GM20000 (cell line): ENCODE measurements around the gene MRPL36.

Experiments
- DNase-seq: peaks from one replicate; pipeline ENCODE4 v3.0.0; 2012; ENCODE audit warnings: low spot score
- TF ChIP-seq, protein P1 (sequence below): IDR thresholded peaks from 2 replicates; pipeline ENCODE4 v1.5.1; 2012; ENCODE audit warnings: mild to moderate bottlenecking, control low read depth; ENCODE audit errors: extremely low read depth, missing control alignments

MRPL36 gene

DNA sequence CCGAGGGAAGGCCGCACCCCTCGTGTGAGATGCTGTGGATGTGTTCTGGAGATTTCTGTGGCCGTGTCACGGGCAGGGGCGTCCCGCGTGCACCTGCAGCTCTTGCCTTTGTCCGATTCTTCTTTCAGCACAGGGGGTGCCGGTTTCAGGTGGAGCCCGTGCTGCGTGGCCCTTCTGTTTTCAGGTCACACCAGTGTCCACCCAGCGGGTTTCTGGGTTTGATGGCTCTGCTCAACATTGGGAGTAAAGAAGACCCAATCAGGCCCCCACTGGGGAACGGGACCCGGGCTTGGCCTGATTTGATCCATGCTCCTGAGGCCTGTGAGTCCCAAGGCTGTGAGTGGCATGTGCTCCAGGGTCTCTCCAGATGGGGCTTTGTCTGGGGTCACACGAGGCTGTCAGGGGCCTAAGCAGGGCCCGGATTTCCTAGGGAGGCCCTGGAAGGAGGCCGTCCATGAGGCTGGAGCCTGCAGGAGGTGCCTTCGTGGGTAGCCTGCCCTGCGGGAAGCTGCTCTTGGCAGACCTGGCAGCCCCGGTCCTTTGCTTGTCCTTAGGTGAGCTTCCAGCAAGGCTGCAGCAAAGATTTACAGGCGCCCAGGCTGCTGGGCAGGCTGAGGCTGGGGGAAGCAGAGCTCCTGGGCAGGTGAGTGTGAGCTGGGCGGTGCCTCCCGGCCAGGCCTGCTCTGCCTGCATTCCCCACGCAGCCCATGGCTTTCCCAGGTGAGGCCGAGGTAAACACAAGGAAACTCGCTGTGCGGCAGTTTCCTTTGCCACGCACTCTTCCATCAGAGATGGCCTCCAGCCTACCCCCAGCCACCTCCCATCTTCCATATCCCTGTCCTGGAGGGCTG is 12.8 kb downstream of the MRPL36 start:
- TF ChIP-seq, protein P1, sequence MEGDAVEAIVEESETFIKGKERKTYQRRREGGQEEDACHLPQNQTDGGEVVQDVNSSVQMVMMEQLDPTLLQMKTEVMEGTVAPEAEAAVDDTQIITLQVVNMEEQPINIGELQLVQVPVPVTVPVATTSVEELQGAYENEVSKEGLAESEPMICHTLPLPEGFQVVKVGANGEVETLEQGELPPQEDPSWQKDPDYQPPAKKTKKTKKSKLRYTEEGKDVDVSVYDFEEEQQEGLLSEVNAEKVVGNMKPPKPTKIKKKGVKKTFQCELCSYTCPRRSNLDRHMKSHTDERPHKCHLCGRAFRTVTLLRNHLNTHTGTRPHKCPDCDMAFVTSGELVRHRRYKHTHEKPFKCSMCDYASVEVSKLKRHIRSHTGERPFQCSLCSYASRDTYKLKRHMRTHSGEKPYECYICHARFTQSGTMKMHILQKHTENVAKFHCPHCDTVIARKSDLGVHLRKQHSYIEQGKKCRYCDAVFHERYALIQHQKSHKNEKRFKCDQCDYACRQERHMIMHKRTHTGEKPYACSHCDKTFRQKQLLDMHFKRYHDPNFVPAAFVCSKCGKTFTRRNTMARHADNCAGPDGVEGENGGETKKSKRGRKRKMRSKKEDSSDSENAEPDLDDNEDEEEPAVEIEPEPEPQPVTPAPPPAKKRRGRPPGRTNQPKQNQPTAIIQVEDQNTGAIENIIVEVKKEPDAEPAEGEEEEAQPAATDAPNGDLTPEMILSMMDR, result no peak
- no peak for DNase-seq

DNA sequence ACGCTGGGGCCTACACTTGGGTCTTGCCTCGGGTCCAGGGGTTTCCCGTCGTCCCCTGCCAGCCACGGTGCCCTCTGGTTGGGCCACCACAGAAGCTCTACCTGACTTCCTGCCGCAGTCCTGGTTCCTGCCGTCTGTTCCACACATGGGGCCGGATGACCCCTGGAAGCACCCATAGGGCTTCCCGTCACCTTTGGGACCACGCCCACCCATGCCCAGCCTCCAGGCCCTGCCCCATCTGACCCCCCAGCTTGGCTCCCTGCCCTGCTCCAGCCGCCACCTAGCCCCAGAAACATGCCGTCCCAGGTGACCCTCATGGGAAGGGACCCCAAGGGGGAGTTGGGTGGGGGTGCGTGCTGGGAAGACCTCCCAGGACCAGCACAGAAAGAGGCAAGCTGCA is 13.7 kb downstream of the MRPL36 start:
- DNase-seq, result no peak
- TF ChIP-seq, protein P1, result no peak

DNA sequence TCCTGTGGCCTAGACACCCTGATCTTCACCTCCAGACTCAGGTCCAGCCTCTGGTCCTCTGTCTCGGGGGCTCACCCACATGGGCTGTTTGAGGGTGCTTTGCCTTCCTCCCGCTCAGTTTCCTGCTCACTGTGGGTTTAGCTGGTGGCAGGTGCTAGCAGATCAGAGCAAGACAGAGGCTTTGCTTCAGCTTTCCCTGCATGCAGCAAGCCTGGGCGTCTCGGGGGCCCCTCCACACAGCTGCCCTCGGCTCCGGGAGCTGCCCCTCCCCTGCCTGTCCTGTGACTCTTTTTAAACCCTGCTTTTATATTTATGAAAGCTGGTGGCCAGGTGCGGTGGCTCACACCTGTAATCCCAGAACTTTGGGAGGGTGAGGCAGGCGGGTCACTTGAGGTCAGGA is 14.6 kb downstream of the MRPL36 start:
- no peak for DNase-seq
- TF ChIP-seq, protein P1, result no peak

DNA sequence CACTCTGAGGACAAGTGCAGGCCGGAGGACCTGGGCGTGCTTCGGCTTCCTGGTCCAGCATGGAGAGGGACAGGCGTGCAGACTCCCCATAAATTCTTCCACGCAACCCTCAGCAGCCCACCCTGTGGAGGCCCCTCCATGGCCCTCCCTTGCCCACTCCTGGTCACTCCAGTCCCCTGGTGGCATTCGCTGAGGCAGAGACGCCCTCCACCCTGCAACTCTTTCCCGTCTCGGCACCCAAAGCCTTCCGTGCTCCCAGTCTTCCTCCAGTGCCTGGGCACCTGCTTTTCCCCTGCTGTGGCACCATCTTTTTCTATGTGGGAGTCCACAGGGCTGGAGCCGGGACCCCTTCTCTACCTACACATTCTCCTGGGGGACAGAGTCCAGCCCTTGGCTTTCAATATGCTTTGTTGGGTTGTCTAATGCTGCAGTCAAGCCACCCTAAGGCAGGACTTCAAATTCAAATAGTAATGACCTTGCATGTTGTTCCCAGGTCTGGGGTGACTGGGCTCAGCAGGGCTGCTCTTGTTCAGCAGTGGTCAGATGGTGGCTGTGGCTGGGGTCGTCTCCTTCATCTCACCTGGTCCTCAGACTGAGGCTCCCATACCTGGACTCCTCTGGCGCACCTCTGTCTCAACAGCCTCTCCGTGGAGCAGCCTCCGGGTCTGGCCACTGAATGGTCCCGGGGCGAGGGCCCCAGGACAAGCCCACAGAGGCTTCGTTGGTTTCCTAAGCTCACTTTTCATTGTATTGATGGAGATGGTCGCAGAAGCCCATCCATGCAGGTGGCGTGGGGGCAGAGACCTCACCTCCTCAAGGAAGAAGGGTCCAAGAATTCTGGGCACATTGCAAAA is 15.2 kb downstream of the MRPL36 start:
- no peak for DNase-seq
- TF ChIP-seq, protein P1, result no peak

DNA sequence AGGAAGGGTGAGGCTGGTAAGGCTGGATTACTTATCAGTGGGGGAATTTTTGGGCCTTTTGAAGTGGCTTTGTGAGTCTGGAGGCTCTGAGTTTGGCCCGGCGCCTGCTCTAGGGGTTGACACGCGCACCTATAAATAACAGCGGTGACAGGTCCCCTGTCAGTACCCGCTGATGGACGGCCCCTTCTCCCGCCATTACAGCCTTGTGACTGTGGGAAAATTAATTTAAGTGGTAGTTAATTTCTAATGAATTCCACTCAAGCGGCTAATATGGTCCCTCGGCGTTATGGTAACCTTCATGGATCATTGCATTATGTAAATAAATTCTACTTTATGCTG is 16.5 kb downstream of the MRPL36 start:
- TF ChIP-seq, protein P1, result no peak
- peak; percentile 73 for DNase-seq

DNA sequence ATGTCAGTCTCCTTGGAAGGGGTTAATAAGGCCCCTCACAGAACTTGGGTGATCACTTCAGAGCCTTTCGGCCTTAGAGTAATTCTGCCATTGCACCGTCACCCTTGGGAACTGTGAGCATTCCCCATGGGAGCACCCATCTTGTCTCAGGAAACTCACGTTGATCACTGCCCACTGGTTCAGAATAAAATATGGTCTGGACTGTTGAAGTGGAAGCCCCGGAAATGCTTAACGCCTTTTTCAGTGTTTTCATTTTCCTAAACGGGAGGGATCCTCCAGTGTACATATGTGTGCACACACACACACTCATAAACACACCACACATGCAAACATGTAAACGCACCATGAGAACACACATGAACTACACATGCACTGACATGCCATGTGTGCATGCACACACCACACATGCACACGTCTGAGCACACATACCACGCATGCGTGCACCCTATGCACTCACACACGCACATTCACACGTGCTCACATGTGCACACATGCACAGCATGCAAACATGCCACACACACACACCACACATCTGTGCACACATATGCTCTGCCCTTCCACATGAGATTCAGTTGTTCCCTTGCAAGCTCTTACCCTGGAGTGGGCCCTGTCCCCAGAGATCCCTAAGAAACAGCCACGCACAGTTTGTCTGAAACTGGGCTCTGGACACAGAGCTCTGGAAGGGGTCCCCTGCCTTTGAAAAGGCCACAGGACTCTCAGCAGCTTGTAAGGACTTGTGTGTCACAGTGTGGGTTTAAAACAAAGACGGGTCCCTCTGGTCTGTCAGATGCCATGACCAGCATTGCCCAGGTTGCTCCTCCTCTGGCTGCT is 17.0 kb downstream of the MRPL36 start:
- TF ChIP-seq, protein P1, result no peak
- no peak for DNase-seq
